ENCODE measurements around the gene AKT2.
"Not testable (repeated sequence)": the region's sequence is repeated elsewhere in the genome, so short reads cannot be mapped to it uniquely, and the experiment has no call there.

The AKT2 gene

DNA sequence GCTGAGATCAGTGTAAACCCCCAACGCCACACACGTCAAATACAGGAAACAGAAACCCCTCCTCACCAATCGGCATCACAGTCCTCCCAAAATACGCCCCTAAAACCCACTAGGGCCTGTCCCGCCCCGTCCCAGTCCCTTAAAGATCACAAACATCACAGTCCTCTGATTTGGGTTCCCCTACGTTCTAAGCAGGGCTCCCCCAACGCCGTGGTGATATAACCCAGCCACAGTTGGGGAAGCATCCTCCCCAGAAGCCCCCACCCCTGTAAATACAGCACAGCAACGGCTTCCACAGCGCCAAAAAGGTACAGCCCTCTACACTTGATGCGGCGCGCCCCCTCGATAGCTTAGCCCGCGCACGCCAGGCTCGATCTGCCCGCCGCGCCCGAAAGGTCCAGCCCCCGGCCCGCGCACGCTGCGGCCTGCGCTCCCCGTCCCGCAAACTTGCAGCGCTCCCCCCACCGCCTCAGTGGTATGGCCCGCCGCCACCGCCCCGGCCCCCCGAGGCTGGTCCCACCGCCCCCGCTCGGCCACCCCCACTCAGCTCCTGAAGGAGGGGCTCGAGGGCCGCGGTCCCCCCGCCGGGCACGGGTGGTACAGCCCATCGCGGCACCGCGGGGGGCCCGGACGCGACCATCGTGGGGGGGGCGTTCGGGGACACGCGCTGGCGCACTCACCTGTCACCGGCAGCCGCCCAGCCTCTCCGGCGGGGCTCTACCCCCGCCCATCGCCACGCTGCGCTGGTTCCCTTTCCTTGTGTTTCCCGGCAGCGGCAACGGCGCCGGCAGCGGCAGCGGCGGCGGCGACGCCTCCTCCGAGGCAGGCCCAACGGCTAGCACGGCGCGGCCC, at the start of gene AKT2:
TSS of gene AKT2 (minus strand) at position 845 of the 852 bp plus-strand sequence. CDS start 20,078 bp downstream, outside the sequence.
- peak; percentile 44 to 55 for DNase-seq (ENCODE audit: low read depth in 2 of 2)

- not testable (repeated sequence) for DNase-seq (ENCODE audit: low read depth in 2 of 2)
Measured at GRCh38 chr19:40333083-40333482, 47.9 kb upstream of the AKT2 start.

- no peak for DNase-seq (ENCODE audit: low read depth in 2 of 2)
Measured at GRCh38 chr19:40332669-40333068, 47.5 kb upstream of the AKT2 start.

- no peak for DNase-seq (ENCODE audit: low read depth in 2 of 2)
Measured at GRCh38 chr19:40331052-40331451, 45.9 kb upstream of the AKT2 start.

GRCh38 chr19:40326201-40326600, 41.1 kb upstream of the AKT2 start:
- no peak for DNase-seq (ENCODE audit: low read depth in 2 of 2)

- DNase-seq (ENCODE audit: low read depth in 2 of 2): no peak
Measured at GRCh38 chr19:40323705-40324104, 38.6 kb upstream of the AKT2 start.

GRCh38 chr19:40322951-40323615, 37.9 kb upstream of the AKT2 start:
- DNase-seq (ENCODE audit: low read depth in 2 of 2): no peak

DNA sequence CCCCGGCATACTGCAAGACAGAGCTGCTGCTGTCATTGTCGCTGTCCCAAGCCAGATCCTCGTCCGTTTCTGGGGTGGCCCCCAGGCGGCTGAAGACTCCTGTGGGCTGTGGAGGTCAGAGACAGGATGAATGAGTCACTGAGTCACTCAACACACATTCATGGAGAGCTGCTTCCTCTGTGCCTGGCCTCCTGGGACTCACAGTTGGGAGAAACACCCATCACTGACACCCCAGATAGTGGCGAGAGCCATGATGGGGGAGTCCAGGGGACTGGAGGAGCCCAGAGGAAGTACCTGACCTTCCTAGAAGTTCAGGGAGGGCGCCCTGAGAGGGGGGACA, 37.1 kb upstream of the AKT2 start:
- DNase-seq (ENCODE audit: low read depth in 2 of 2): no peak

DNA sequence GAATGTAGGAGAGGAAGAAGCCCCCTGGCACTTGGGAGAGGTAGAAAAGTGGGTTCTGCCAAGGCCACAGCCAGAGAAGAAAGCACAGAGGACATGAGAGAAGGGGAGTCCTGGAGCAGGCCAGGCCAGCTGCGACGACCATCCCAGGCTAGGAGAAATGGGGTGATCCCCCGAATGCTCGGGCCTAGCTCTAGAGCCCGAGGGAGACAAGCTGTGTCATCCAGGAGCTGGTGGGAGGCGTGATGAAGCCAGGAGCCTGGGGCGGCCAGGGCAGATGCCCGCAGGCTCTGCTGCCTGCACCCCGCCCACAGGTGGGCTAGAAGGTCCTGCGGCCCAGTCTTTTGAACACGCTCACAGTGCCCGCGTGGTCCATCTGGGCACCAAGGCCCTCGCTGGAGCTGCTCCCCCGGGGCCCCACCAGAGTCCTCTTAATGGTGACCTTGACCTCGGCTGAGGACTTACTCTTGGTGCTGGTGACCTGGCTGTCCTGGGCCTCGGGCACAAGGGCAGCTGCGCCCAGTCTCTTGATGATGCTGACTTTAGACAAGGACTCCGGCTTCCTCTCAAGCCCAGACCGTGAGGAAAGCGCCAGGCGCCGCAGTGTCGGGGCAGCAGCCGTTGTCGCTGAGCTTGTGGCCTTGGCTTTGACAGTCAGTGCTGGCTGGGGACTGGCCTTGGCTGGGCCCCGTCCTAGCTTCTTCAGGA, 36.6 kb upstream of the AKT2 start:
- no peak for DNase-seq (ENCODE audit: low read depth in 2 of 2)

GRCh38 chr19:40321076-40321475, 35.9 kb upstream of the AKT2 start:
- no peak for DNase-seq (ENCODE audit: low read depth in 2 of 2)

DNA sequence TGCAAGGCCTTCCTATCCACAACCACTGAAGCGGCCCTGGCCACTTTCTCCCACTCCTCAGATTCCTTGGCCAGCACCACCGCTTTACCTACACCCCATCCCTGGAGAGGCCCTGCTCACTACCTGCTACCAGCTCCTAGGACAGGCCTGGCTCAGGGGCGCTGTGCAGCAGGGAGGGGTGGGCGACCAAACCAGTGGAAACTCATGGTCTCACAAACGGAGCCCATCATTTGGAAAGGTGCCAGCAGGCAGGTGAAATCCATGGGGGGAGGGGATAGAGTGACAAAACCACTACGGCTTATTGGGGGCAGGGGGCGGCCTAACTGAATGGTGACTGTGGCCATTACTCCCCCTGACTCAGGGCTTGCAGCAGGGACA, 35.4 kb upstream of the AKT2 start:
- no peak for DNase-seq (ENCODE audit: low read depth in 2 of 2)

GRCh38 chr19:40317338-40317737, 32.2 kb upstream of the AKT2 start:
- no peak for DNase-seq (ENCODE audit: low read depth in 2 of 2)

DNA sequence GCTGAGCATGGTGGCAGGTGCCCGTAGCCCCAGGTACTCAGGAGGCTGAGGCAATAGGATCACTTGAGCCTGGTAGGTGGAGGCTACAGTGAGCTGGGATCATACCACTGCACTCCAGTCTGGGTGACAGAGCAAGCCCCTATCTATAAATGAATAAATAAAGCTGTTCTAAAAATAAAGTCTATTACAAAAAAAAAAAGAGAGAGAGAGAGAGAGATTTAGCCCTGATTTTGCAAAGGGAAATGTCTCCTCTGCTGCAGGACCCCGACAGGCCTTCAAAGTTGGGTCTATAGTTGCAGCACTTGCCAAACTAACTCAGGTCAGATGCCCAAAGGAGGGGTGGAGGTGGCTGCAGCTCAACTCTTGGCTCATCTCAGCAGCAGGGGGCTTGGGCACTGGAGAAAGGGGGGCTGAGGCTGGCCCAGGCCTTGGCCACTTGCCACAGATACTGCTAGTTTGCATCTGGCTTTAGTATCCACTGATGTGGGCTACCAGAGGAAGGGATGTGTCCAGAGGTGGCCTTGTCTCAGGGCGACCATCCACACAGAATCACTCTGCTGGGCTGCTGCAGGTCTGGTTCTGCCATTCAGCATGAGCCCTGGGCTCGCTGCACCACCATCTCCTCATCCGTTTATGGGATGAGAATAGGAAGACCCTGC, 30.8 kb upstream of the AKT2 start:
- no peak for DNase-seq (ENCODE audit: low read depth in 2 of 2)

GRCh38 chr19:40314656-40315055, 29.5 kb upstream of the AKT2 start:
- no peak for DNase-seq (ENCODE audit: low read depth in 2 of 2)

DNA sequence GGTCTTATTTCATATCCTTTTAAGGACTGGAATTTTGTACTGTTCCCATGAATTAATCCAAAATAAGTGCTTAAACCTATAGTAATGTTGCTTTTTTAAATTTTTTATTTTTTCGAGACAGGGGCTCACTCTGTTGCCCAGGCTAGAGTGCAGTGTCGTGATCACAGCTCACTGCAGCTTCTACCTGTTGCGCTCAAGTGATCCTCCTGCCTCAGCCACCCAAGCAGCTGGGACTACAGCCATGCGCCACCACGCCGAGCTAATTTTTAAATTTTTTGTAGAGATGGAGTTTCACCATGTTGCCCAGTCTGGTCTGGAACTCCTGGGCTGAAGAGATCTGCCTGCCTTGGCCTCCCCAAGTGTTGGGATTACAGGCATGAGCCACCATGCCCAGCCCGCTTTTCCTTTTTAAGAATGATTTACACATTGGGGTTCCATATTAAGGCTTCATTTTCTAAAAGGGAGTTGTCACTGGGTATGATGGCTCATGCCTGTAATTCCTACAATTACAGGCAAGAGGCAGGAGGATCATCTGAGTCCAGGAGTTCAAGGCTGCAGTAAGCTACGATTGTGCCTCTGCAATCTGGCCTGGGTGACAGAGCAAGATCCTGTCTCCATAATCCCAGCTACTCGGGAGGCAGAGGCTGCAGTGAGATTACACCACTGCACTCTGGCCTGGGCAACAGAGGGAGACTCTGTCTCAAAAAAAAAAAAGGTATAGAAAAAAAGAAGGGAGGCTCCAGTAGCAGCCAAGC, 28.3 kb upstream of the AKT2 start:
- no peak for DNase-seq (ENCODE audit: low read depth in 2 of 2)

DNA sequence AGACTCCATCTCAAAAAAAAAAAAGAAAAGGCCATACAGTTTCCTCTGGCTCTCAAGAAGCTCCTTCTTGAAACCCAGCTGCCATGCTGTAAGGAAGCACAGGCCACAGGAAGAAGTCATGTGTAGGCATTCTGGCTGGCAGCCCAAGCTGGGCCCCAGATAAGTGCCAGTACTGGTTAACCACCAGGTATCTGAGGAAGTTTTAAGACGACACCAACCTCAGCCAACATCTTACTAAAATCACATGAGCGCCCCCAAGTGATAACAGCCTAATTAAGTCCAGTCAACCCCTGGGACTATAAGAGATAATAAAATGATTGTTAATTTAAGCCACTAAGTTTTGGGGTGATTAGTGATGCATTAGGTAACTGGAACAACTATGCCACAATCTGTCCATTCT, 27.4 kb upstream of the AKT2 start:
- no peak for DNase-seq (ENCODE audit: low read depth in 2 of 2)

- no peak for DNase-seq (ENCODE audit: low read depth in 2 of 2)
Measured at GRCh38 chr19:40309666-40310065, 24.5 kb upstream of the AKT2 start.

DNA sequence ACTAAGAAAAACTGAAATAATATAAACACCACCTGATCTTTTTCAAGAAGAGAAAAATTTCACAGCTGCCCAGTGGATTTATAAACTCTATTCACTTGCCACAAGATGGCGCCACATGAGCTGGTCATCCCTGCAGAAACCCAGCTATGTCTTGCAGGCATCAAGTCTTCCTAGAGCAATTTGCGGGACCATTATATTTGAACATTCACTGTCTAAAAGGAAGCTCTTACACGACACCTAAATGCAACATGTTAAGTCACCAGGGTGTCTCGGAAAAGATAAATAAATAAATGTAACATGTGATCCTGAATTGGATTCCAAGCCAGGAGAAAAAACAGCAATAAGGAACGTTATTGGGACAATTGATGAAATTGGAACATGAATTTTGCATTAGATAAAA, 20.3 kb upstream of the AKT2 start:
- DNase-seq (ENCODE audit: low read depth in 2 of 2): peak; percentile 64 to 67

- DNase-seq (ENCODE audit: low read depth in 2 of 2): no peak
Measured at GRCh38 chr19:40304306-40304705, 19.2 kb upstream of the AKT2 start.

DNA sequence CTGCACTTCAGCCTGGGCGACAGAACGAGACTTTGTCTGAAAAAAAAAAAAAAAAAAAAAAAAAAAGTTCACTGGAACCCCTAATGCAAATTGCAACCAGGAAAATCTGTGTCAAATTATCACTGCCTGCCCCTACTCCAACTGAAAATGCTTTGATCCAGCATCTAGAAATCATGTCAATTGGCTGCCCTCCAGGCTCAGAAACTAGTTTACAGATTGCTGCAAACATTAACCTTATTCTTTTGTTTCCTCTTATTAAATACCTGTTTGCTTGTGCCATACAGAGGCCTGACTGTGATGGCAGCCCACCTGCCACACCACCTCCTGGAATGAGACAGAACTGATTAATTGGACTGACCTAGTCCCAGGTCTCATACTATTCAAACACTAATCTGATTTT, 18.6 kb upstream of the AKT2 start:
- DNase-seq (ENCODE audit: low read depth in 2 of 2): no peak

DNA sequence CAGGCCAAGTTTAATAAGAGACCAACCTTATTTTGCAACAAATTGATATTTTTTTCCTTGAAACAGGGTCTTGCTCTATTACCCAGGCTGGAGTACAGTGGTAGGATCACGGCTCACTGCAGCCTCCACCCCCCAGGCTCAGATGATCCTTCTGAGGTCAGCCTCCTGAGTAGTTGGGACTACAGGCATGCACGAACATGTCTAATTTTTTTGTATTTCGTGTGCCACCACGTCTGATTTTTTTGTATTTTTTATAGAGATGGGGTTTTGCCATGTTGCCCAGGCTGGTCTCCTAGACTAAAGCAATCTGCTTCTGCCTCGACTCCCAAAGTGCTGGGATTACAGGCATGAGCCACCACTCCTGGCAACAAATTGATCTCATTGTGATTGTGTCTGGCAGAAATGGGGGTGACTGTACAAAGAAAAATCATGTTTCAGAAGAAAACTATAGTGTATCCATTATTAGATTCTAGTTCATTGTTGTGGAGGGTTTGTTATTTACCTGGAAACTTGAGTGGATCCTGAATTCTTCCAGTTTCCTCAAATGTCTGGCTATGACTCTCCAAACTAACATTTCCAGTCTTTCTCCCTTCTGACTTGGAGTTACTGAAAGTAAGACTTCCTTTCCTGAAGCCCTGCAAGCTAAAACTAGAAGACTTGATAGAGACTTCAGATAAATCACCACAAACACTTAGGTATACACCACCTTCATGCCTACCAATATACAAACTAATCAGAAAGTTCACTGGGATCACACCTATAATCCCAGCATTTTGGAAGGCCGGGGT, 17.3 kb upstream of the AKT2 start:
- no peak for DNase-seq (ENCODE audit: low read depth in 2 of 2)
